Naive thymus-derived CD8-positive, alpha-beta T cell (primary cell): ENCODE data around the gene MTCH2. TPM values are rescaled to one million over a fixed set of nuclear protein-coding genes. Genes with fewer than 3 reads are reported as not detected.
"Not testable (repeated sequence)": the region's sequence is repeated elsewhere in the genome, so short reads cannot be mapped to it uniquely, and the experiment has no call there.

ENCODE experiments used
- ATAC-seq, 2 donors: fragments of 150-1000 bp; cut with Tn5 transposase in 1 of 2; sonication (Bioruptor Pico), chemical (Tn5 transposase) in 1 of 2; 1 replicate in 1 of 2; 2 replicates in 1 of 2; pipeline ENCODE4 v1.10.0; 2021; ENCODE audit warnings: mild to moderate bottlenecking in 2 of 2, moderate library complexity in 2 of 2
- POLR2A ChIA-PET: fragments of 350-600 bp; sonication (Branson Sonifier 250); formaldehyde crosslinking; loops from one replicate; lab custom pipeline; 2021; ENCODE audit warnings: antibody characterized with exemption; lab: Charles Lee
- DNase-seq, 10 donors: peaks; one replicate each; pipeline versions ENCODE4 v3.0.0 to v3.0.0-alpha.2; 2020 to 2022
- H3K27ac Mint-ChIP-seq, 10 donors: one replicate each; pipeline ENCODE4 v1.8.0; 2020 to 2022; ENCODE audit warnings: mild to moderate bottlenecking in 10 of 10, mixed read lengths in 10 of 10, moderate library complexity in 4 of 10, inconsistent platforms in 1 of 10
- H3K27me3 Mint-ChIP-seq, 5 donors: one replicate each; pipeline ENCODE4 v1.8.0; 2021 to 2022; ENCODE audit warnings: mixed read lengths in 5 of 5
- H3K36me3 Mint-ChIP-seq, 3 donors: one replicate each; pipeline ENCODE4 v1.8.0; 2020 to 2022; ENCODE audit warnings: mixed read lengths in 3 of 3, mild to moderate bottlenecking in 2 of 3, inconsistent platforms in 1 of 3
- H3K4me1 Mint-ChIP-seq, 4 donors: one replicate each; pipeline ENCODE4 v1.8.0; 2021 to 2022; ENCODE audit warnings: mixed read lengths in 4 of 4
- H3K4me3 Mint-ChIP-seq, 10 donors: one replicate each; pipeline ENCODE4 v1.8.0; 2020 to 2022; ENCODE audit warnings: mild to moderate bottlenecking in 10 of 10, mixed read lengths in 10 of 10, moderate library complexity in 6 of 10, inconsistent platforms in 1 of 10
- H3K9me3 Mint-ChIP-seq, 9 donors: one replicate each; pipeline ENCODE4 v1.8.0; 2020 to 2022; ENCODE audit warnings: mixed read lengths in 9 of 9, mild to moderate bottlenecking in 3 of 9, inconsistent platforms in 1 of 9, moderate library complexity in 1 of 9
- polyA plus RNA-seq, 3 donors: library from polyadenylated mRNA; unstranded; fragments of 300-500 nt; fragmentation: Illumina TruSeq; gene quantifications; one replicate each; pipeline ENCODE4 v1.2.3, GENCODE V29; 2021
- total RNA-seq, 8 experiments: library from RNA in 2 of 8; stranded (reverse) in 2 of 8; gene quantifications; one replicate each; pipeline ENCODE4 v1.2.3 and lab custom pipeline; 2021 to 2026

Gene MTCH2
- 10 to 100 TPM; 21.7 to 22.9 TPM for total RNA-seq
- 10 to 100 TPM; 54.2 to 67.0 (median 62.3) TPM for polyA plus RNA-seq
- total RNA-seq (lab: John Stamatoyannopoulos, UW), result 17.2 to 105 (median 40.6) reads per million in 6 experiments

DNA sequence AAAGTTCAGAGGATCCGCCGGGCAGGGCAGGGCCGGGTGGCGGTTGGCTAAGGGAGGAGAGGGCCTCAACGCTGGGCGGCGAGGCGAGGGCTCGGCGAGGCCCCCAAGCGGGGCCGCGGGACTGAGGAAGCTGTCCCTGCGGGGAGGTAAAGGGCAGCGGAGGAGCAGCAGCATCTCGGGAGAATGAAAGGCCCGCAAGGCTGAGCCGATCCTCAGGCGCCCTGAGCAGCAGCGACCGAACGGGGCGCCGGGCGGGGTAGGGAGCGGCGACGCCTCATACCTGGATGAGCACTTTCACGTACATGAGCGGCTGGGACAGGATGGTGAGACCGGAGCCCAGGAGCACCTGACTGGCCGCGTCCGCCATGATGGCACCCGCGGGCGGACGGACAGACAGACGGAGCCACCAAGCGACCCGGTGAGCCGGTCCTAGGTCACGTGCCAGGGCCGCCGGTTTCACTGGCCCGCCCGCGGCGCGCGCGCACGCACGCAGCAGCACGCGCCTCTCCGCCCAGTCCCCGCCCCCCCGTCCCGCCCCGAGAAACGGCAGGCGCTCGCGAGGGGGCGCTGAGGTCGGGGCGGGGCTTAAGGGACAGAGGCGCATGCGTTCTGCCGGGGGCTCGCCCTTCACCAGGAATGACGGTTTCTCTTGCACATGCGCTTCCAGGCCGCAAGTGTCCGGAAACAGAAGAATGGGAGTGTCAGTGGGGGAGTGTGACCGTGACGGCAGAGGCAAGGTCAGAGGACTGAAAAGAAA, at the start of gene MTCH2:
TSS of gene MTCH2 (minus strand) at position 461 of the 757 bp plus-strand sequence. CDS start at position 367, 94 bp downstream.
- H3K27me3 Mint-ChIP-seq, result no peaks in the 10 kb centered on the region
- H3K9me3 Mint-ChIP-seq, result no peaks in the 10 kb centered on the region
- peak within 1 kb of the TSS; percentile 88 to 99 (median 94) for H3K4me3 Mint-ChIP-seq
- POLR2A ChIA-PET, result interaction anchor here (0.6 to 1.6 kb wide), 4 partner anchors 51 to 125 kb away, joined by 3 to 8 read pairs (median 4); partner anchors contain the start of genes CELF1 and FNBP4
- DNase-seq (peak; percentile 93 to 97 (median 95)), ATAC-seq (peak; percentile 85 to 88)
- H3K4me1 Mint-ChIP-seq, result peaks cover 9 to 35% (median 24%) of the 10 kb centered on the region in 4 donors
- peaks cover 0 to 21% (median 6%) of the 10 kb centered on the region in 3 donors for H3K36me3 Mint-ChIP-seq
- peak within 1 kb of the TSS; percentile 83 to 99 (median 98) for H3K27ac Mint-ChIP-seq

GRCh38 chr11:47691979-47692378, 49.6 kb upstream of the MTCH2 start:
- no peaks in the 10 kb centered on the region for H3K9me3 Mint-ChIP-seq
- DNase-seq (no peak), ATAC-seq (no peak)
- POLR2A ChIA-PET, result no interaction called here
- H3K4me1 Mint-ChIP-seq, result peaks cover 5 to 10% (median 7%) of the 10 kb centered on the region in 4 donors
- H3K4me3 Mint-ChIP-seq, result no peak overlapping the region
- H3K36me3 Mint-ChIP-seq, result peaks cover 1 to 9% (median 4%) of the 10 kb centered on the region in 3 donors
- peak overlapping the region in 1 of 10 donors; percentile 8 for H3K27ac Mint-ChIP-seq
- no peaks in the 10 kb centered on the region for H3K27me3 Mint-ChIP-seq

DNA sequence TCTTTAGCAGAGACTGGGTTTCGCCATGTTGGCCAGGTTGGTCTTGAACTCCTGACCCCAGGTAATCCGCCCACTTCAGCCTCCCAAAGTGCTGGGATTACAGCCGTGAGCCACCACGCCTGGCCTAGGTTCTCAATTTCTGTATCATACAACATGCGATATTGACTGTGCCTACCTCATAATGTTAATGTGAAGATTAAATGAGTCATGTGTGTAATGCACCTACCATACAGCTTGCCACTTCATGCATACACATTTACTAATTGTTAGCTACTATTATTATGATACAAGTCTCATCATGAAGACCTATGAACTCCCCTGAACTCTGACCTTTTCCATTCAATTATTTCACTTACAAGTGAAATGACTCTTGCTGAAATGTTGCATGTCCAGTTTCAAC, 47.1 kb upstream of the MTCH2 start:
- no peaks in the 10 kb centered on the region for H3K9me3 Mint-ChIP-seq
- H3K27ac Mint-ChIP-seq, result no peak overlapping the region
- POLR2A ChIA-PET, result no interaction called here
- peaks cover 1 to 9% (median 4%) of the 10 kb centered on the region in 3 donors for H3K36me3 Mint-ChIP-seq
- DNase-seq (no peak), ATAC-seq (no peak)
- H3K4me3 Mint-ChIP-seq, result no peak overlapping the region
- no peaks in the 10 kb centered on the region for H3K27me3 Mint-ChIP-seq
- H3K4me1 Mint-ChIP-seq, result peaks cover 5 to 10% (median 7%) of the 10 kb centered on the region in 4 donors

DNA sequence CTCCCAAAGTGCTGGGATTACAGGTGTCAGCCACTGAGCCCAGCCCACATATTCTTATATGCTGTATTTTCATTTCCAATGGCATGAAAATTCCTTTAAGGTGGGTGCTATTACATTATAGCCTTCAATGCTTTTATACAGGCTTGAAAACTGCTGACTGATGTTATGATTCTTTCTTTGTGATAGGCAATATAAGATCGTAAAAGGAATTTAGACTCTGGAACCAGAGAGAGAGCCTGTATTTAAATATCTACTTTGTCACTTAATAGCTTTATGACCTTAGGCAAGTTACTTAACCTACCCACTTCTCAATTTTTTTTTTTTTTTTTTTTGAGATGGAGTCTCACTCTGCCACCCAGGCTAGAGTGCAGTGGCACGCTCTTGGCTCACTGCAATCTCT, 46.6 kb upstream of the MTCH2 start:
- no peaks in the 10 kb centered on the region for H3K9me3 Mint-ChIP-seq
- POLR2A ChIA-PET, result no interaction called here

GRCh38 chr11:47688111-47688510, 45.8 kb upstream of the MTCH2 start:
- Mint-ChIP-seq H3K27me3 (no peaks in the 10 kb centered on the region), H3K4me3 (no peak overlapping the region), H3K27ac (peak overlapping the region in 1 of 10 donors; percentile 17), H3K4me1 (peaks cover 5 to 10% (median 6%) of the 10 kb centered on the region in 4 donors), H3K36me3 (peaks cover 1 to 9% (median 4%) of the 10 kb centered on the region in 3 donors), H3K9me3 (no peaks in the 10 kb centered on the region)
- POLR2A ChIA-PET, result interaction anchor here (0.6 kb wide), 1 partner anchor 9 kb away, joined by 7 read pairs; no protein-coding TSS in a partner anchor
- DNase-seq, result no peak
- no peak for ATAC-seq

More for the DNA sequence above, 46.6 kb upstream of the MTCH2 start:
- peaks cover 5 to 10% (median 7%) of the 10 kb centered on the region in 4 donors for H3K4me1 Mint-ChIP-seq
- H3K27ac Mint-ChIP-seq, result no peak overlapping the region
- peaks cover 1 to 9% (median 4%) of the 10 kb centered on the region in 3 donors for H3K36me3 Mint-ChIP-seq
- ATAC-seq, result no peak
- H3K4me3 Mint-ChIP-seq, result no peak overlapping the region
- DNase-seq, result no peak
- no peaks in the 10 kb centered on the region for H3K27me3 Mint-ChIP-seq

DNA sequence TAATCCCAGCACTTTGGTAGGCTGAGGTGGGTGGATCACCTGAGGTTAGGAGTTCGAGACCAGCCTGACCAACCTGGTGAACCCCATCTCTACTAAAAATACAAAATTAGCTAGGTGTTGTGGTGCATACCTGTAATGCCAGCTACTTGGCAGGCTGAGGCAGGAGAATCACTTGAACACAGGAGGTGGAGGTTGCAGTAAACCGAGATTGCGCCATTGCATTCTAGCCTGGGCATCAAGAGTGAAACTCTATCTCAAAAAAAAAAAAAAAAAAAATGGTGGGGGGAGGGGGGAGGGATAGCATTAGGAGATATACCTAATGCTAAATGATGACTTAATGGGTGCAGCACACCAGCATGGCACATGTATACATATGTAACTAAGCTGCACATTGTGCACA, 44.3 kb upstream of the MTCH2 start:
- H3K4me1 Mint-ChIP-seq, result not testable (repeated sequence)

GRCh38 chr11:47686151-47686550, 43.8 kb upstream of the MTCH2 start:
- Mint-ChIP-seq H3K9me3 (no peaks in the 10 kb centered on the region), H3K27me3 (no peaks in the 10 kb centered on the region), H3K4me1 (no peaks in the 10 kb centered on the region), H3K36me3 (peaks cover 1 to 9% (median 4%) of the 10 kb centered on the region in 3 donors), H3K27ac (no peak overlapping the region), H3K4me3 (no peak overlapping the region)
- ATAC-seq (no peak), DNase-seq (no peak)
- POLR2A ChIA-PET, result no interaction called here

More for the DNA sequence above, 44.3 kb upstream of the MTCH2 start:
- not testable (repeated sequence) for H3K4me3 Mint-ChIP-seq, H3K27ac Mint-ChIP-seq, H3K36me3 Mint-ChIP-seq, H3K27me3 Mint-ChIP-seq, H3K9me3 Mint-ChIP-seq, DNase-seq, ATAC-seq
- POLR2A ChIA-PET, result interaction anchor here (0.7 kb wide), 1 partner anchor 72 kb away, joined by 4 read pairs; no protein-coding TSS in a partner anchor

- Mint-ChIP-seq H3K36me3 (peaks cover 0 to 2% (median 0%) of the 10 kb centered on the region in 3 donors), H3K27me3 (no peaks in the 10 kb centered on the region), H3K4me1 (no peaks in the 10 kb centered on the region), H3K27ac (no peak overlapping the region), H3K9me3 (no peaks in the 10 kb centered on the region), H3K4me3 (no peak overlapping the region)
- ATAC-seq (no peak), DNase-seq (no peak)
- POLR2A ChIA-PET, result interaction anchor here (0.7 kb wide), 2 partner anchors 8 to 287 kb away, joined by 3 to 4 read pairs; no protein-coding TSS in a partner anchor
Observed at GRCh38 chr11:47675851-47676250, 33.5 kb upstream of the MTCH2 start.

DNA sequence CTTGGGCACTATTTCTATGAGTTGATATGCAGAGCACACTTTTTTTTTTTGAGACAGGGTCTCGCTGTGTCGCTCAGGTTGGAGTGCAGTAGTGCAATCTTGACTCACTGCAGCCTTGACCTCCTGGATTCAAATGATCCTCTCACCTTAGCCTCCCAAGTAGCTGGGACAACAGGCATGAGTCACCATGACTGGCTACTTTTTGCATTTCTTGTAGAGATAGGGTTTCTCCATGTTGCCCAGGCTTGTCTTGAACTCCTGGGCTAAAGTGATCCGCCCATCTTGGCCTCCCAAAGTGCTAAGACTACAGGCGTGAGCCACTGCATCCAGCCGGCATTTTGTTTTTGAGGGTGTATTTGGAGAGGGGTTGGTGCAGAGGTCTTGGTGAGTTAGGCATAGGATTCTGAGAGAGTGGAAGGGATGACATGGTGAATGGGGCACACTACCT, 29.9 kb upstream of the MTCH2 start:
- Mint-ChIP-seq H3K36me3 (peaks cover 0 to 4% (median 0%) of the 10 kb centered on the region in 3 donors), H3K9me3 (no peaks in the 10 kb centered on the region), H3K4me3 (no peak overlapping the region), H3K4me1 (no peaks in the 10 kb centered on the region), H3K27ac (no peak overlapping the region), H3K27me3 (no peaks in the 10 kb centered on the region)
- POLR2A ChIA-PET, result no interaction called here
- no peak for ATAC-seq
- DNase-seq, result no peak

- DNase-seq (no peak), ATAC-seq (no peak)
- Mint-ChIP-seq H3K27me3 (no peaks in the 10 kb centered on the region), H3K9me3 (no peaks in the 10 kb centered on the region), H3K4me1 (no peaks in the 10 kb centered on the region), H3K27ac (no peak overlapping the region), H3K36me3 (peaks cover 0 to 4% (median 2%) of the 10 kb centered on the region in 3 donors), H3K4me3 (no peak overlapping the region)
- POLR2A ChIA-PET, result no interaction called here
Observed at GRCh38 chr11:47669856-47670255, 27.5 kb upstream of the MTCH2 start.

GRCh38 chr11:47668665-47669064, 26.3 kb upstream of the MTCH2 start:
- Mint-ChIP-seq H3K9me3 (no peaks in the 10 kb centered on the region), H3K36me3 (peaks cover 0 to 4% (median 2%) of the 10 kb centered on the region in 3 donors)

DNA sequence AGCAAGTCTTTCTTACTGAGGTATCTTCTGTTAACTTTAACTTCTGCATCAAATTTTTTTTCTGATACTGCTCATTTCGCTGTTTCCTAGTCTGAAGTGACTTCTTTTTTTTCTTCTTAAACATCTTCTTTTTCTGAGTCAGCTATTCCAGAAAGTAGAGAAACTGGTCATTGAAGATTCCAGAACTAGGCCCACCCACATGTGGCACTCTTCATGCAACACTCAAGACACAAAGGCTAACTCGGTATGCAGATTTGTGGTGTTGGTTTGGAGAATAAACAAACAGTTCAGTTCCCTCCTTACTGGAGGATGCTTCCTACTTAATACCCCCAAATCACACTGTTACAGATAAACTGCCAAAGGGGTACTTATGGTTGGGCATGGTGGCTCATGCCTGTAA, 25.2 kb upstream of the MTCH2 start:
- no peak overlapping the region for H3K27ac Mint-ChIP-seq
- POLR2A ChIA-PET, result no interaction called here
- H3K4me3 Mint-ChIP-seq, result no peak overlapping the region
- no peaks in the 10 kb centered on the region for H3K9me3 Mint-ChIP-seq
- DNase-seq, result no peak
- no peaks in the 10 kb centered on the region for H3K27me3 Mint-ChIP-seq
- peaks cover 0 to 4% (median 2%) of the 10 kb centered on the region in 3 donors for H3K36me3 Mint-ChIP-seq
- no peaks in the 10 kb centered on the region for H3K4me1 Mint-ChIP-seq
- no peak for ATAC-seq

More at GRCh38 chr11:47668665-47669064, 26.3 kb upstream of the MTCH2 start:
- no peak for DNase-seq
- Mint-ChIP-seq H3K27ac (peak overlapping the region in 1 of 10 donors; percentile 73), H3K4me1 (no peaks in the 10 kb centered on the region), H3K4me3 (no peak overlapping the region), H3K27me3 (no peaks in the 10 kb centered on the region)
- no peak for ATAC-seq
- POLR2A ChIA-PET, result interaction anchor here (0.7 kb wide), 1 partner anchor 198 kb away, joined by 4 read pairs; no protein-coding TSS in a partner anchor

- Mint-ChIP-seq H3K4me1 (no peaks in the 10 kb centered on the region), H3K4me3 (no peak overlapping the region), H3K27me3 (no peaks in the 10 kb centered on the region), H3K9me3 (no peaks in the 10 kb centered on the region), H3K27ac (no peak overlapping the region), H3K36me3 (peaks cover 0 to 4% (median 2%) of the 10 kb centered on the region in 3 donors)
- POLR2A ChIA-PET, result no interaction called here
- ATAC-seq (no peak), DNase-seq (no peak)
Observed at GRCh38 chr11:47667135-47667534, 24.8 kb upstream of the MTCH2 start.
